ENCODE results near the gene DGLUCY. TPM values are rescaled to one million over a fixed set of nuclear protein-coding genes. Genes with fewer than 3 reads are reported as not detected.

DGLUCY gene
- total and polyA plus RNA-seq, 4 donors, result 17.9 to 58.1 (median 24.9) TPM

- Histone ChIP-seq H3K9me3 (ENCODE audit: control insufficient read depth in 4 of 4, low read length in 3 of 4) (no peaks in the 10 kb centered on the region), H3K4me1 (ENCODE audit: control insufficient read depth in 4 of 4, insufficient read depth in 4 of 4, low read length in 3 of 4) (peaks cover 4 to 23% (median 14%) of the 10 kb centered on the region in 4 donors), H3K36me3 (ENCODE audit: control insufficient read depth in 4 of 4, insufficient read depth in 3 of 4, low read depth in 1 of 4, low read length in 3 of 4) (peaks cover 0 to 3% (median 3%) of the 10 kb centered on the region in 4 donors), H3K27ac (ENCODE audit: low read depth in 1 of 2, low read length in 2 of 2) (no peak overlapping the region), H3K9ac (ENCODE audit: low read depth in 1 of 2, low read length in 2 of 2) (no peak overlapping the region), H3K4me3 (ENCODE audit: low read depth in 1 of 3, low read length in 3 of 3) (no peak overlapping the region), H3K27me3 (ENCODE audit: control insufficient read depth in 4 of 4, insufficient read depth in 4 of 4, low read length in 3 of 4) (no peaks in the 10 kb centered on the region)
- TF ChIP-seq RAD21 (IDR thresholded peaks at IDR 0.05) (peak; percentile 59 to 69), CTCF (IDR thresholded peaks at IDR 0.05; ENCODE audit: low read depth, low read length, missing input control) (peak; percentile 17), ATF3 (IDR thresholded peaks at IDR 0.05) (no peak)
- WGBS, result 98% methylated on average over 3 of the region's 3 CpGs
- DNase-seq (ENCODE audit: low spot score), result no peak
These were observed 26.8 kb downstream of the DGLUCY start for GRCh38 chr14:91140672-91141071.

DNA sequence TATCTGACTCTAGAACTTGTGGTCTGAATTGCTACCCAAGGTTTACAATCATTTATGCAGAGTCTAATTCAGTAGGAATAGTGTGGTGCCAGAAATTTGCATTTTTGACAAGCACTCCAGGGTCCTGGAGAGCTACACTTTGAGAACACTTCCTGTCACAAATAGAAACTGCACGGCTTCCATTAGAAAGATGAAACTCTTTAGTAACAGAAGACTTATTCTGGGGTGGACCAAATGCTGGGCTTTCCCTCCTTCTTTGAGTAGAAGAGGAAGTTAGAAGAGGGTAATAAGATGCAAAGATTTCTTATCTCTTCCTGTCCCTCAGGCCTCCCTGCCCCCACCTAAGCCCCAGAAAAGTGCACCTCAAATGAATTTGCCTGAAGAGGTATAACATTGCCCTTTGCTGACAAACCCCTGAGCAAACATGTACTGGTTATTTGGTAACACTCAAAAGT is 28.4 kb downstream of the DGLUCY start:
- Histone ChIP-seq H3K27me3 (ENCODE audit: control insufficient read depth in 4 of 4, insufficient read depth in 4 of 4, low read length in 3 of 4) (no peaks in the 10 kb centered on the region), H3K9ac (ENCODE audit: low read depth in 1 of 2, low read length in 2 of 2) (no peak overlapping the region), H3K9me3 (ENCODE audit: control insufficient read depth in 4 of 4, low read length in 3 of 4) (no peaks in the 10 kb centered on the region), H3K36me3 (ENCODE audit: control insufficient read depth in 4 of 4, insufficient read depth in 3 of 4, low read depth in 1 of 4, low read length in 3 of 4) (peaks cover 0 to 6% (median 3%) of the 10 kb centered on the region in 4 donors), H3K27ac (ENCODE audit: low read depth in 1 of 2, low read length in 2 of 2) (peak overlapping the region; percentile 10 to 52), H3K4me3 (ENCODE audit: low read depth in 1 of 3, low read length in 3 of 3) (no peak overlapping the region), H3K4me1 (ENCODE audit: control insufficient read depth in 4 of 4, insufficient read depth in 4 of 4, low read length in 3 of 4) (peaks cover 4 to 23% (median 14%) of the 10 kb centered on the region in 4 donors)
- TF ChIP-seq HNF4A (conservative IDR thresholded peaks at IDR 0.05) (peak in 1 of 2 donors; percentile 27), RAD21 (IDR thresholded peaks at IDR 0.05) (no peak), HNF4G (IDR thresholded peaks at IDR 0.05) (no peak), FOXA2 (IDR thresholded peaks at IDR 0.05) (no peak), SP1 (IDR thresholded peaks at IDR 0.05) (no peak), ATF3 (IDR thresholded peaks at IDR 0.05) (no peak)
- TF ChIP-seq, protein P1, sequence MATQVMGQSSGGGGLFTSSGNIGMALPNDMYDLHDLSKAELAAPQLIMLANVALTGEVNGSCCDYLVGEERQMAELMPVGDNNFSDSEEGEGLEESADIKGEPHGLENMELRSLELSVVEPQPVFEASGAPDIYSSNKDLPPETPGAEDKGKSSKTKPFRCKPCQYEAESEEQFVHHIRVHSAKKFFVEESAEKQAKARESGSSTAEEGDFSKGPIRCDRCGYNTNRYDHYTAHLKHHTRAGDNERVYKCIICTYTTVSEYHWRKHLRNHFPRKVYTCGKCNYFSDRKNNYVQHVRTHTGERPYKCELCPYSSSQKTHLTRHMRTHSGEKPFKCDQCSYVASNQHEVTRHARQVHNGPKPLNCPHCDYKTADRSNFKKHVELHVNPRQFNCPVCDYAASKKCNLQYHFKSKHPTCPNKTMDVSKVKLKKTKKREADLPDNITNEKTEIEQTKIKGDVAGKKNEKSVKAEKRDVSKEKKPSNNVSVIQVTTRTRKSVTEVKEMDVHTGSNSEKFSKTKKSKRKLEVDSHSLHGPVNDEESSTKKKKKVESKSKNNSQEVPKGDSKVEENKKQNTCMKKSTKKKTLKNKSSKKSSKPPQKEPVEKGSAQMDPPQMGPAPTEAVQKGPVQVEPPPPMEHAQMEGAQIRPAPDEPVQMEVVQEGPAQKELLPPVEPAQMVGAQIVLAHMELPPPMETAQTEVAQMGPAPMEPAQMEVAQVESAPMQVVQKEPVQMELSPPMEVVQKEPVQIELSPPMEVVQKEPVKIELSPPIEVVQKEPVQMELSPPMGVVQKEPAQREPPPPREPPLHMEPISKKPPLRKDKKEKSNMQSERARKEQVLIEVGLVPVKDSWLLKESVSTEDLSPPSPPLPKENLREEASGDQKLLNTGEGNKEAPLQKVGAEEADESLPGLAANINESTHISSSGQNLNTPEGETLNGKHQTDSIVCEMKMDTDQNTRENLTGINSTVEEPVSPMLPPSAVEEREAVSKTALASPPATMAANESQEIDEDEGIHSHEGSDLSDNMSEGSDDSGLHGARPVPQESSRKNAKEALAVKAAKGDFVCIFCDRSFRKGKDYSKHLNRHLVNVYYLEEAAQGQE (IDR thresholded peaks at IDR 0.05), result no peak
- TF ChIP-seq, protein P2, sequence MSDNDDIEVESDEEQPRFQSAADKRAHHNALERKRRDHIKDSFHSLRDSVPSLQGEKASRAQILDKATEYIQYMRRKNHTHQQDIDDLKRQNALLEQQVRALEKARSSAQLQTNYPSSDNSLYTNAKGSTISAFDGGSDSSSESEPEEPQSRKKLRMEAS (IDR thresholded peaks at IDR 0.05), result no peak
- DNase-seq (ENCODE audit: low spot score), result no peak
- 33% methylated on average over 1 of the region's 1 CpG for WGBS

GRCh38 chr14:91143862-91144261 is 30.0 kb downstream of the DGLUCY start:
- Histone ChIP-seq H3K4me1 (ENCODE audit: control insufficient read depth in 4 of 4, insufficient read depth in 4 of 4, low read length in 3 of 4) (peaks cover 4 to 23% (median 12%) of the 10 kb centered on the region in 4 donors), H3K36me3 (ENCODE audit: control insufficient read depth in 4 of 4, insufficient read depth in 3 of 4, low read depth in 1 of 4, low read length in 3 of 4) (peaks cover 0 to 6% (median 3%) of the 10 kb centered on the region in 4 donors), H3K9ac (ENCODE audit: low read depth in 1 of 2, low read length in 2 of 2) (peak overlapping the region in 1 of 2 donors; percentile 27), H3K9me3 (ENCODE audit: control insufficient read depth in 4 of 4, low read length in 3 of 4) (no peaks in the 10 kb centered on the region), H3K27ac (ENCODE audit: low read depth in 1 of 2, low read length in 2 of 2) (peak overlapping the region; percentile 69 to 78), H3K4me3 (ENCODE audit: low read depth in 1 of 3, low read length in 3 of 3) (no peak overlapping the region), H3K27me3 (ENCODE audit: control insufficient read depth in 4 of 4, insufficient read depth in 4 of 4, low read length in 3 of 4) (no peaks in the 10 kb centered on the region)
- 49% methylated on average over 8 of the region's 8 CpGs for WGBS
- DNase-seq (ENCODE audit: low spot score), result no peak
- TF ChIP-seq RXRA (IDR thresholded peaks at IDR 0.05) (peak; percentile 50 to 64), ATF3 (IDR thresholded peaks at IDR 0.05) (no peak), GABPA (IDR thresholded peaks at IDR 0.05 in 1 of 2, conservative IDR thresholded peaks at IDR 0.05 in 1 of 2) (no peak), SP1 (IDR thresholded peaks at IDR 0.05) (peak; percentile 53), JUND (IDR thresholded peaks at IDR 0.05) (no peak), FOXA2 (IDR thresholded peaks at IDR 0.05) (no peak), NR2F2 (IDR thresholded peaks at IDR 0.05) (no peak), HNF4A (conservative IDR thresholded peaks at IDR 0.05) (peak; percentile 51 to 52)
- TF ChIP-seq, protein P1 (IDR thresholded peaks at IDR 0.05), result peak; percentile 75

Data from liver (tissue), 9 donors.